ENCODE results near the gene GATA3.

Gene GATA3

GRCh38 chr10:8056378-8056777 lies 1.9 kb downstream of the GATA3 start:
- H3K4me3 ChIP-seq (ENCODE audit: low read length) = no peak overlapping the region
- peaks cover 10% of the 10 kb centered on the region for H3K4me1 ChIP-seq (ENCODE audit: control insufficient read depth, insufficient read depth, low read length)
- H3K9me3 ChIP-seq (ENCODE audit: control insufficient read depth, low read length) = no peaks in the 10 kb centered on the region
- H3K36me3 ChIP-seq (ENCODE audit: control insufficient read depth, insufficient read depth, low read length) = no peaks in the 10 kb centered on the region
- no peak overlapping the region for H3K9ac ChIP-seq (ENCODE audit: low read length)
- H3K27me3 ChIP-seq (ENCODE audit: control insufficient read depth, insufficient read depth, low read length) = peaks cover 96% of the 10 kb centered on the region

GRCh38 chr10:8056871-8057331 lies 2.4 kb downstream of the GATA3 start:
- H3K4me3 ChIP-seq (ENCODE audit: low read length) = no peak overlapping the region
- no peak overlapping the region for H3K9ac ChIP-seq (ENCODE audit: low read length)
- H3K4me1 ChIP-seq (ENCODE audit: control insufficient read depth, insufficient read depth, low read length) = peaks cover 10% of the 10 kb centered on the region
- peaks cover 96% of the 10 kb centered on the region for H3K27me3 ChIP-seq (ENCODE audit: control insufficient read depth, insufficient read depth, low read length)
- H3K9me3 ChIP-seq (ENCODE audit: control insufficient read depth, low read length) = no peaks in the 10 kb centered on the region
- no peaks in the 10 kb centered on the region for H3K36me3 ChIP-seq (ENCODE audit: control insufficient read depth, insufficient read depth, low read length)

- Histone ChIP-seq H3K36me3 (ENCODE audit: control insufficient read depth, insufficient read depth, low read length) (no peaks in the 10 kb centered on the region), H3K27me3 (ENCODE audit: control insufficient read depth, insufficient read depth, low read length) (peaks cover 94% of the 10 kb centered on the region), H3K4me3 (ENCODE audit: low read length) (no peak overlapping the region), H3K9ac (ENCODE audit: low read length) (no peak overlapping the region), H3K9me3 (ENCODE audit: control insufficient read depth, low read length) (no peaks in the 10 kb centered on the region), H3K4me1 (ENCODE audit: control insufficient read depth, insufficient read depth, low read length) (peaks cover 10% of the 10 kb centered on the region)
Measured at GRCh38 chr10:8057636-8058273, 3.3 kb downstream of the GATA3 start.

- peaks cover 94% of the 10 kb centered on the region for H3K27me3 ChIP-seq (ENCODE audit: control insufficient read depth, insufficient read depth, low read length)
- no peaks in the 10 kb centered on the region for H3K9me3 ChIP-seq (ENCODE audit: control insufficient read depth, low read length)
- peaks cover 6% of the 10 kb centered on the region for H3K4me1 ChIP-seq (ENCODE audit: control insufficient read depth, insufficient read depth, low read length)
- H3K4me3 ChIP-seq (ENCODE audit: low read length) = no peak overlapping the region
- H3K9ac ChIP-seq (ENCODE audit: low read length) = no peak overlapping the region
- no peaks in the 10 kb centered on the region for H3K36me3 ChIP-seq (ENCODE audit: control insufficient read depth, insufficient read depth, low read length)
Measured at GRCh38 chr10:8058274-8059111, 4.0 kb downstream of the GATA3 start.

- Histone ChIP-seq H3K9me3 (ENCODE audit: control insufficient read depth, low read length) (no peaks in the 10 kb centered on the region), H3K4me3 (ENCODE audit: low read length) (no peak overlapping the region), H3K27me3 (ENCODE audit: control insufficient read depth, insufficient read depth, low read length) (peaks cover 96% of the 10 kb centered on the region), H3K4me1 (ENCODE audit: control insufficient read depth, insufficient read depth, low read length) (no peaks in the 10 kb centered on the region), H3K36me3 (ENCODE audit: control insufficient read depth, insufficient read depth, low read length) (no peaks in the 10 kb centered on the region), H3K9ac (ENCODE audit: low read length) (no peak overlapping the region)
Measured at GRCh38 chr10:8059191-8059936, 4.9 kb downstream of the GATA3 start.

- no peak overlapping the region for H3K9ac ChIP-seq (ENCODE audit: low read length)
- no peaks in the 10 kb centered on the region for H3K36me3 ChIP-seq (ENCODE audit: control insufficient read depth, insufficient read depth, low read length)
- H3K4me1 ChIP-seq (ENCODE audit: control insufficient read depth, insufficient read depth, low read length) = no peaks in the 10 kb centered on the region
- H3K4me3 ChIP-seq (ENCODE audit: low read length) = no peak overlapping the region
- H3K9me3 ChIP-seq (ENCODE audit: control insufficient read depth, low read length) = no peaks in the 10 kb centered on the region
- H3K27me3 ChIP-seq (ENCODE audit: control insufficient read depth, insufficient read depth, low read length) = peaks cover 95% of the 10 kb centered on the region
Measured at GRCh38 chr10:8060010-8060703, 5.7 kb downstream of the GATA3 start.

GRCh38 chr10:8060704-8061121 lies 6.2 kb downstream of the GATA3 start:
- Histone ChIP-seq H3K36me3 (ENCODE audit: control insufficient read depth, insufficient read depth, low read length) (no peaks in the 10 kb centered on the region), H3K4me3 (ENCODE audit: low read length) (no peak overlapping the region), H3K4me1 (ENCODE audit: control insufficient read depth, insufficient read depth, low read length) (no peaks in the 10 kb centered on the region), H3K9ac (ENCODE audit: low read length) (no peak overlapping the region), H3K9me3 (ENCODE audit: control insufficient read depth, low read length) (no peaks in the 10 kb centered on the region), H3K27me3 (ENCODE audit: control insufficient read depth, insufficient read depth, low read length) (peaks cover 92% of the 10 kb centered on the region)

GRCh38 chr10:8061274-8062211 lies 7.1 kb downstream of the GATA3 start:
- Histone ChIP-seq H3K4me3 (ENCODE audit: low read length) (no peak overlapping the region), H3K36me3 (ENCODE audit: control insufficient read depth, insufficient read depth, low read length) (no peaks in the 10 kb centered on the region), H3K4me1 (ENCODE audit: control insufficient read depth, insufficient read depth, low read length) (no peaks in the 10 kb centered on the region), H3K9me3 (ENCODE audit: control insufficient read depth, low read length) (no peaks in the 10 kb centered on the region), H3K27me3 (ENCODE audit: control insufficient read depth, insufficient read depth, low read length) (peaks cover 86% of the 10 kb centered on the region), H3K9ac (ENCODE audit: low read length) (no peak overlapping the region)

GRCh38 chr10:8063128-8063908 lies 8.8 kb downstream of the GATA3 start:
- Histone ChIP-seq H3K4me3 (ENCODE audit: low read length) (no peak overlapping the region), H3K27me3 (ENCODE audit: control insufficient read depth, insufficient read depth, low read length) (peaks cover 75% of the 10 kb centered on the region), H3K36me3 (ENCODE audit: control insufficient read depth, insufficient read depth, low read length) (no peaks in the 10 kb centered on the region), H3K4me1 (ENCODE audit: control insufficient read depth, insufficient read depth, low read length) (no peaks in the 10 kb centered on the region), H3K9me3 (ENCODE audit: control insufficient read depth, low read length) (no peaks in the 10 kb centered on the region), H3K9ac (ENCODE audit: low read length) (no peak overlapping the region)

- H3K4me3 ChIP-seq (ENCODE audit: low read length) = no peak overlapping the region
- H3K36me3 ChIP-seq (ENCODE audit: control insufficient read depth, insufficient read depth, low read length) = no peaks in the 10 kb centered on the region
- no peaks in the 10 kb centered on the region for H3K9me3 ChIP-seq (ENCODE audit: control insufficient read depth, low read length)
- no peaks in the 10 kb centered on the region for H3K4me1 ChIP-seq (ENCODE audit: control insufficient read depth, insufficient read depth, low read length)
- peaks cover 69% of the 10 kb centered on the region for H3K27me3 ChIP-seq (ENCODE audit: control insufficient read depth, insufficient read depth, low read length)
- no peak overlapping the region for H3K9ac ChIP-seq (ENCODE audit: low read length)
Measured at GRCh38 chr10:8063935-8064334, 9.4 kb downstream of the GATA3 start.
